DMS153 treated with DMSO at 0.1 percent for 48 hours (cell line): ENCODE results near the gene EIF3D.

Source experiments
- DNase-seq: peaks from one replicate; lab custom pipeline; 2025; ENCODE audit not compliant: unreplicated experiment; lab: John Stamatoyannopoulos, UW

The EIF3D gene

DNA sequence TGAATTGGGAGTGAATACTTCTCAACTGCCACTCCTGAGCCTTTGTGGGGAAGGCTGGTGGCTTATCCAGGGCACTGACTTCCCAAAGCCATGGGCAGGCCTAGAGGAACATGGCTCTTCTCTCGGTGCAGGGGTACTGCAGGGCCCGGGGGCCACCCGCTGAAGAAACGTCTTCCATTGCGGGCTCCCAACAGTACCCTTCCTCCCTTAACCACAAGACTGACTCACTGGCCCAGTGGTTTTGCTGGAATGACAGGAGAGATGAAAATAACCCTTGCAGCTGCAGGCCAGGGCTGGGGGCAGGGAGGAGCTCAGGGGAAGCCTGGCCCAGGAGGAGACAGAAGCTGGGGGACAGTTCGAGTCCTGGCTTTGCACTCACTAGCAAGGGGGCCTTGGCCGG is 61.0 kb downstream of the EIF3D start:
- no peak for DNase-seq

DNA sequence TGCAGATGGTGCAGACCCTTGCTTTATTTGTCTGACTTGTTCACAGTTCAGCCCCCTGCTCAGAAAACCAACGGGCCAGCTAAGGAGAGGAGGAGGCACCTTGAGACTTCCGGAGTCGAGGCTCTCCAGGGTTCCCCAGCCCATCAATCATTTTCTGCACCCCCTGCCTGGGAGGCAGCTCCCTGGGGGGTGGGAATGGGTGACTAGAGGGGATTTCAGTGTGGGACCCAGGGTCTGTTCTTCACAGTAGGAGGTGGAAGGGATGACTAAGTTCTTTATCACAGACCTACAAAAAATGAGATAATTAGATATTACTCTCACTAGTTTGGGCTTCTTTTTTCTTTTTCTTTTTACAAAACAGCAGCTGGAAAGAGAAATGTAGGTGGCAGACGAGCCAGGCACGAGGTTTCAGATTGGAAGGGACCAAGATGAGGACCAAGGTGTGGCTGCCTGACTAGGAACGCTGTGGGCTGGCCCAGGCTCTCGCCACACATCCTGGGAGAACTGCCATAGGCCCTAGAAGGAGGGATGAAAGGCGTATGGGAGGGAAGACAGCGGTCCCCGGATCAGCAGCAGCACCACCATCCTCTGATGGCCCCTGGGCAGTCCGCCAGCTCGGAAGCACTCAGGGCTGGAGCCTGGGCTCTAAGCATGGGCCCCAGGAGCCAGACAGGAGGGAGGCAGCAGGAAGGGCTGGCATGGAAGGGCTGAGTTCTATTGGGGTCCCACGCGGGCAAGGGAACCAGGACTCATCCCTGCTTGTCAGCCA is 61.7 kb downstream of the EIF3D start:
- no peak for DNase-seq

DNA sequence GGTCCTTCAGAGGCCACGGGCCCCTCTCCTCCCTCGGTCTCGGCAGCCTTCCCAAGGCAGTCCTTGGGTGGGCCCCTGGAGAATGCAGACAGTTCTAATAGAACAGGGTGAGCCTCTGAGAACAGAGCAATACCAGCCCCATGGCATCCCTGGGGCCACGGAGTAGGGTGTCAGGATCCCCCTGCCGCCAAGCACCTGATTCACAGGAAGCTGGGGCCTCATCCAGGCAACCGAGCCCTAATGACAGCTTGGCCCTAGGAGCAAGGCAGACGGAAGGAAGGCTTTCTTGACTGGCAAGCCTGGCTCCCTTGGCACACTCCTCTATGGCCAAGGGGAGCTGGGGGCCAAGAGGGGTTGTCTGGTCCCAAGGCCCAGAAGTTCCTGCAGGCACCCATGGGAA is 62.7 kb downstream of the EIF3D start:
- no peak for DNase-seq

DNA sequence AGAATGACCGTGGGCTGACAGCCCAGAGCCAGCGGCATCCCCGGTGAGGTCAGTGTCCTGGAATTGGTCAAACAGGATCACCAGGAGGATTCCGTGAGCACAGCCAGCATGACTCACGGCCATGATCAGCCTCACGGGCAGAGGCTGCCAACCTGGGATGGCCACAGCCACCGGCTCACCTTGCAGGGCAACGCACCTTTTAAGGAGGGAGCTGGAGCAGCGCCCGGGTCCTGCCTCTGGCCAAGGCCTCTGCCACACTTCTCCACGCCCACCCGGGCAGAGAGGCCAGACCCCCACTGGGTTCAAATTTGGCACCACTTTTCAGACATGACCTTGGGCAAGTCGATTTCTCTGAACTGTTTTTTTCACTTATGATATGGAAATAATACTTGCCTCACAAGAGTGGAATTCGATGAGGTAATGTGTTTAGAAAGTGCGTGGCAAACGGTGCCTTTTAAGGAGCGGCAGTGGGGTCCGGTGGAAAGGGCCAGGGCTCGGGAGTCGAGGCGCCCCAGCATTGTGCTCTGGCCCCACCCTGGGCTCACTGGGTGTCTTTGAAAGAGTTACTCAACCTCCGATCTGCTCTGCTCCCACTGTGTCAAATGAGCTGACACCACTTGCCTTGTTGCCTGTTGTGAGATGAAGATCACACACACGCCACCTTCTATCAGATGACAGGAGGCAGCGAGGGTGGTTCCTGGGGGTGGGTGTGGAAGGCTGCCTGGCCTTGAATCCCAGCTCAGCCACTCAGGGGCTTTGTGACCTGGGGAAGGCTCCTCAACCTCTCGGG is 63.5 kb downstream of the EIF3D start:
- no peak for DNase-seq

DNA sequence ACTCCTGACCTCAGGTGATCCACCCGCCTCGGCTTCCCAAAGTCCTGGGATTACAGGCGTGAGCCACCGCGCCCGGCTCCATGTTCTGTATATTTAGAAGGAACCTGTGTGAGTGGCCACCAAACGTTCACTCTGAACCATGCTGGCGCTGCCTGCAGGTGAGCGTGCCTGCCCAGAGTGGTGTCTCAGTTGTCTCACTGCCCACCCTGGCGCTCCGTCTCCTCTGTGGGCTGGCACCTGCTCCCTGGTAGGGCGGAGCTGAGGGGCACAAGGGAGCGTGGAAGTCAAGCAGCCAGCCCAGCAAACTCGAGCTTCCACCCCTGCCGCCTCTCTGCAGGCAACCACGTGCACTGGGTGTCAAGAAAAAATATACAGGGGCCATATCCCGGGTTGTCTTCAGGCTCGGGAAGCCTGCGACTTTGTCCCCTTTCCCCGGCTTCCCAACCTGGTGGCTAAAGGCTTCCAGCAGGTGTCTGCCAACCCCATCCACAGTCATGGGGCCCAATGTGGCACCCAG is 64.2 kb downstream of the EIF3D start:
- no peak for DNase-seq

DNA sequence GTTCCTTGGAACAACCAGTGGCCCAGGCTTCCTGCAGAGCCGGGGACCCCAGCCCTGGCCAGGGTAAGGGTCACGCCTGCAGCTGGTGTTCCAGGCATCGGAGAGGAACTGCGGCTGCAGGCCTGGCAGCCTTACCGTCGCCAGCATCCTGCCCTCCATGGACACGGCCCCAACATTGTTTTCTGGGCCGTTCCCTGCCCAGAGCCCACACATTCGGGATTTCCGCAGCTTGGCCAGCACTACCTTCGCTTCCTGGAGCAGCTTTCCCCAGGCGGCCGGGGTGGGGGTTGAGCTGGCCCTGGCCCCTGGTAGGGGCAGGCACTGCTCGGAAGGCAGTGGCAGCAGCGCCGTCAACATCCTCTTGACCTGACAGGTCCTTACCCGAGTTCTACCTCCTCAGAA is 65.2 kb downstream of the EIF3D start:
- DNase-seq = no peak

DNA sequence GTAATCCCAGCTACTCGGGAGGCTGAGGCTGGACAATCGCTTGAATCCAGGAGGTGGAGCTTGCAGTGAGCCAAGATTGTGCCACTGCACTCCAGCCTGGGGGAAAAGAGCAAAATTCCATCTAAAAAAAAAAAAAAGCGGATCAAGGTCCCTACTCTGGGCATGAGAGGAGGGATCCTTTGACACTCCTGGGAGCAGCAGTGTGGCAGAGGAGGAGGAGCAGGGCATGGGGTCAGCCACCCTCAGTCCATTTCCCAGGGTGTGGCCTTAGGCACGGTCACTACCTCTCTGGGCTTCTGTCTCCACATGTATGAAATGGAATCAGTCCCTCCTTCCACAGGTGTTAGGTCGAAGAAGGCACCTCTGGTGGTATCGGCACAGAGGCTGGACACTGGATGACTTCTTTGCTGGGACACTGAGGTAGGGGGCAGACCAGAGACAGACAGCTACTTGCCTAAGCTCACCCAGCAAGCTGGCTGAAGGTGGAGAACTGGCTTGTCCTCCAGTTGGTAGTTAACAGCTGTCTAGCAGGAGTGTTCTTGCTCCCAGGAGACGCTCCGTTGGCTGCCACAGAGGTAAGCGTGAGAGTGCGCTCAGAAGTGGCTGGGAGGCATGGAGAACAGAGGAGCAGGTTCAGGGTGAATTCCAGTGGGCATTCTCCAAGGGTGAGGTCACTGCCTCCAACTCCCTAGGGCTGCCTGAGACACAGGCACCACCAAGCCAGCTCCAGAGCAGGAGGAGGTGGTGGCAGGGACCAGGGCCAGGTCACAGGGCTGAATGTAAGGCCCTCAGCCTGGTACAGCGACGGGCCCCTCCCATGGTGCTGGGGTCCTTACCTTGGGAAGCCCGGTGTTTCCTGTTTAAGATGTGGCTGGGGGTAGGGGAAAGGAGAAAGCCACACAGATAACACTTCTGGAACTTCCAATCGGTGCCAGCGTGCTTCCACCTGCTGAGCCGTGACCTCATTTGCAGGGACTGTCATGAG is 67.0 kb downstream of the EIF3D start:
- peak; percentile 49 for DNase-seq
